ENCODE measurements around the gene GRIN2A.

Gene GRIN2A

GRCh38 chr16:10130538-10130937, 51.7 kb downstream of the GRIN2A start:
- no peak for ATAC-seq

DNA sequence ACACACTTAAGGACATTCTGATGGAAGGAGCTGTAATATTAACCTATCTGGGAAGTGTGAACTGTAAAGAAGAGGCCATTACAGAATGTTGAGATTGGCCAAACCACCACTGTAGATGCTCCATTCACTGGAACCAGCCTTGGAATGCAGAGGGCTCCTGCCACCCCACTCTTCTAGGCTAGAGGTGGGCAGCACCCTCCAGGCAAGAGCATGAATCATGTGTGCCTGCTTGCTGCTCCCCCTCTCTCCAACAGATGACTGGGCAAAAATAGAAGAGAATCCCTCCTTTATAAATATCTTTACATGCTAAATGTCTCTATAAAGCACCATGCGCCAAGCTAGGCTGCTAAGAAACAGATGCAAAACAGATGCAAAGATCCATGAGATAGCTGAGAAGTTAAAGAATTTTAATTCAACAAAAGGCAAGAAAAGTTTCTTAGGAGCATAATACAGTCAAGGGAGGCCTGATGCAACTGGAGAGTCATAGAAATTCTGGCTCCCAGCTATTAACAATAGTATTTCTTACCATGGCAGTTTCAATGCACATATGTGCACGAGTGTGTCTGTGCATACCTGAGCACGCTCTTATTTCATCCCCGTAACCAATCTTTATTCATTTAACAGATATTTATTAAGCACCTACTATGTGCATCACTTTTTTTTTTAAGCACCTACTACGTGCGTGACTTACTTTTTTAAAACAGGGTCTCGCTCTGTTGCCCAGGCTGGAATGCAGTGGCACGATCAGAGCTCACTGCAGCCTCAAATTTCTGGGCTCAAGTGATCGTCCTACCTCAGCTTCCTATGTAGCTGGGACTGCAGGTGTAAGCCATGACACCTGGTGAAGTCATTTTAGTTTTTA, 53.6 kb downstream of the GRIN2A start:
- ATAC-seq (no peak), DNase-seq (no peak)

More at GRCh38 chr16:10130538-10130937, 51.7 kb downstream of the GRIN2A start:
- DNase-seq: no peak

DNA sequence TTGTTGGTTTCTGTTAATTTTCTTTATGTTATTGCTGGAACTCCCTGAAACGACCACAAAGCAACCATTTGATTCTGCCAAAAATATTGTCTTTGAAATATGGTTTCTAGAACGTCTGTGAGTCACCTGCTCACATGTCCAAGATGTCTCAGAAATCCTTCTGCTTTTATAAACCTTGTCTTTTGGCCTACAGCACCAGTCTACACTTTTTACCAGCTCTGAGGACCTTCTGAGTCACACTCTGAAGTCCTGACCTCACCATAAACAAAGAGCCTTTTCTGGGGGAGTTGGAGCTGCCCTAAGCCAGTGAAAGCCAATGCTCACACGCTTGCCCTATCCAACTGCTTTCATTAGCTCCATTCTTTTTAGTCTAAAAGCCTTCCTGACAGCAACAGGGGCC, 55.5 kb downstream of the GRIN2A start:
- ATAC-seq (no peak), DNase-seq (no peak)

DNA sequence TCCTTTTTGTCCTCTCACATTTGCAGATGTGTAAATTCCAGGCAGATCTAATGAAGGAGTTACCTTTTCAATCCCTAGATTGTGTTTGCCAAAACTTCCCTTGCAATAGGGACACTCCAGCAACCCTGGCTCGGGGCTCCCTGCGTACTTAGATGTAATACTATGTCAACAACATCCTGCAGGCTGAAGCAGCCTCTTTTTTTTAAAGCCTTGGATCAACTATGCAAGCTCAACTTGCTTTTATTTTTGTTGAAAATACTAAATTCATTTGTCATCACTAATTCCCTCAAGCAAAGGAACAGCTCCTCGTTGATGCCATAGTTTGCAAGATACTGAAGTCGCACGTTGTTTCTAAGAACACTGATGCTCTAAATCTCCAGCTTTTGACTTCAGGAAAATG, 59.1 kb downstream of the GRIN2A start:
- ATAC-seq (no peak), DNase-seq (no peak)

- no peak for ATAC-seq
Observed at GRCh38 chr16:10122546-10122945, 59.7 kb downstream of the GRIN2A start.

DNA sequence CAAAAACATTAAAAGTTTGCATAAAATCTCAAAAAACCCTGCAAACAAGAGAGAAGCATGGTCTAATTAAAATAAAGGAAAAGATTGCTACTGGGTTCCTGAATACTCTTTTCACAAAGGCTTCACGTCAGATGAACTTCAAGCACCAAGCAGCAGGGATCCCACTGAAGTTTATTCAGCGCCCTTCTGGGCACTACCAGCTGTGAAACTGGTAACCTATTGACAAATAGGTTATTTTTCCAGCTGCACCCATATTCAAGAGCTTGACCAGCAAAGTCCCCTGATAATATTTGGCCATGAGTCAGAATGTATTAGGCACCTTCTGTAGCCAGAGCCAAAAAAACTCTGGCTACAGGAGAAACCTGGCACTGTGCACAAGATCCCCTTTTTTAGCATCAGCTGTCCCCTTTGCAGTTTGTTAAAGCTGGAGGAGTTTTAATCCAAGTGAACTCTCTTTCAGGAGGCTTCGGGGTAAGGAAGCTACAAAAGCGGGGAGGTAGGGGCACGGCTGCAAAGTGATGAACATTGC, 60.3 kb downstream of the GRIN2A start:
- DNase-seq (no peak), ATAC-seq (no peak)

More at GRCh38 chr16:10122546-10122945, 59.7 kb downstream of the GRIN2A start:
- DNase-seq: no peak

GRCh38 chr16:10121491-10121890, 60.7 kb downstream of the GRIN2A start:
- no peak for ATAC-seq
- DNase-seq: no peak

DNA sequence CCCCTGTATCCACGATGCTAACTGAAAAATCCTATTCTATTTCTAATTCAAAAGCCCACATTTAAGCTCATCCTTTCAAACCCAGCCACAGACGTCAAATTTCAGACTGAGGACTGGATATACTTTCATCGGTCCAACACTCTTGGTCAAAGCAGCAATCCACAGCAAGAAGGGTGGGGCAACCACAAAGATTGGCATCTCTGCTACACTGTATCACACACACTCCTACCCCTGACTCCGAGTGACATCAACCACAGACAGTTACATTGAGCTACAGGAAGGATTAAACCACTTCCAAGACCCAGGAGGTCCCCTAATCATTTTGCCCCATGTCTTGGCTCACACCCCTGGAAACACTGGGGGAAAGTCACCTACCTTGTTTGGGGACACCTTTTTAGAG, 61.3 kb downstream of the GRIN2A start:
- DNase-seq: no peak
- ATAC-seq: no peak

DNA sequence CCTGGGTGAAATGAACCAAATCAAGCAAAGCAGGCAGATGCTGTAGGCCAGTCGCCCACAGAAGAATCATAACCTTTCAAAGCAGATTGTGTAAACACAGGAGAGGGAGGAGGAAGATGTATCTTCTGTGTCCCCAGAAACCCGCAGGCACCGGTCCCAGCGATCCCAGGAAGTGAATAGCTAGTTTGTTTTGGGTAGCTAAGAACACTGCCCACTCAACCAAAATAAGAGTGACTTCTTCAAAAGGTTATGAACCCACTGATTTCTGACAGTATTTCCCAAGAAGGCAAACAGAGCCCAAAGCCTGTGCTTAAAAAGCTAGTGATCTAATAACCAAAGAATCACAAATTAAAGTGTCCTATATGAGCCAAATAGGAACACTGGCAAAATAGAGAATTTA, 67.8 kb downstream of the GRIN2A start:
- ATAC-seq: no peak
- no peak for DNase-seq

DNA sequence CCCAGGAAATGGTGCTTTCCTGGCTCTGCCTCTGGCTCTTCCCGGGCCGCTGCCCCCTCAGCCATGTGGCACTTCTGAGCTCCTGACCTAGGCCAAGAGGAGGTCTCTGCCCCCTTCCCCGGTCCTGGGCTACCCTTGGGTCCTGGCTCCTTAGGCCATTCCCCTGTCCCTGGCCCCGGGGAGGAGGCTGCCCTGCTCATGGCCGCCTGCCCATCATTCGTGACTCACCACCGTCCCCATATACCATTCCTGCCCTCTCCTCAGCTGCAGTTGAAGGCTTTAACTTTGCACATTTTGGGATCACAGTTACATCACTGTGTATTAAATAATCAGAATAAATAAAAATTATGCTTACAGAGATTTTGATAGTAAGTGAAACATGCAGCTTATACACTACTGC, 69.0 kb downstream of the GRIN2A start:
- DNase-seq (no peak), ATAC-seq (no peak)

DNA sequence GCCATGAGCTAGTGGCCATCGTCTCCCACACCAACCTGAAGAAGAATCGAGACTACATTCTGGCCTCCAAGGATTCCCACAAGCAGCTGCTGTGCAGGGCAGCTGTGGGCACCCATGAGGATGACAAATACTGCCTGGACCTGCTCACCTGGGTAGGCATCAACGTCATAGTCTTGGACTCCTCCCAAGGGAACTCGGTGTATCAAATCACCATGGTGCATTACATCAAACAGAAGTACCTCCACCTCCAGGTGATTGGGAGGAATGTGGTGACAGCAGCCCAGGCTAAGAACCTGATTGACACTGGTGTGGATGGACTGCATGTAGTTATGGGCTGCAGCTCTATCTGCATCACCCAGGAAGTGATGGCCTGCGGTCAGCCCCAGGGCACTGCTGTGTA, 70.2 kb downstream of the GRIN2A start:
- ATAC-seq: no peak

GRCh38 chr16:10111156-10111761, 71.0 kb downstream of the GRIN2A start:
- ATAC-seq (no peak), DNase-seq (no peak)

More for the DNA sequence above, 70.2 kb downstream of the GRIN2A start:
- no peak for DNase-seq

GRCh38 chr16:10110552-10110951, 71.7 kb downstream of the GRIN2A start:
- no peak for DNase-seq
- ATAC-seq: no peak

GRCh38 chr16:10107081-10107480, 75.1 kb downstream of the GRIN2A start:
- ATAC-seq (no peak), DNase-seq (no peak)

DNA sequence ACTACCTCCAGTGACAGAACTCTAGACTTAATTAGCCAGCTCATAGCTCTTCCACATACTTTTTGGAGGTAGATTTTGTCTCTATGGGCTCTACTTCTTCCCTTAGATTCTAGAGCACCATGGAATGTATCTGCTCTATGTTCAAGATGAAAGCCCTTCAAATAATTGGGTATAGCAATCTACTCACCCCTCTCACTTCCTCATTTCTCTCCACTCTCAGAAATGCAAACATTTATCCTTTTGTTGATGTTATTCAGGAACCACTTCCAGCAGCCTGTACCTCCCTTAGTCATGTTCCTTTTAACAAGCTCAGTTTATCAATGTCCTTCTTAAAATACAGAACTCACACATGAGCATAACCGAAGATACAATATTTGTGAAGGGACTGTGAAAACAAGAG, 78.5 kb downstream of the GRIN2A start:
- ATAC-seq (no peak), DNase-seq (no peak)

DNA sequence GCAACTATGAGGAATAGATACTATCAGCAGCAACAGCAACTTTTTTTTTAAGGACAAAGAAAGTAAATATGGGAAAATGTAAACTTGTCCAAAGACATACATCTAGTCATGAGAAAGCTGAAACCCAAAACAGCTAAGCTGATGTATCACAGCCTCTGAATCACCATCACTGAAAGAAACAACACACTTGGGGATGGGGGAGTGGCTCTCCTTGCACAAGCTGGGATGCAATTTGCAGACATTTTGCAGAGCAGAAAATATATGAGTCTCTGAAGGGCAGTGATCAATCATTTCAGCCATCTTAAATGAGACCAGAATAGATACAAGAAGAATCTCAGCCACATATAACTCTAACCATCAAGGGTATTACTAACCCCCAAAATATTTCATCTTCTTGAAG, 79.1 kb downstream of the GRIN2A start:
- no peak for DNase-seq
- no peak for ATAC-seq

GRCh38 chr16:10100829-10101228, 81.4 kb downstream of the GRIN2A start:
- DNase-seq: no peak
- no peak for ATAC-seq

- no peak for ATAC-seq
- no peak for DNase-seq
Observed at GRCh38 chr16:10098991-10099390, 83.2 kb downstream of the GRIN2A start.

DNA sequence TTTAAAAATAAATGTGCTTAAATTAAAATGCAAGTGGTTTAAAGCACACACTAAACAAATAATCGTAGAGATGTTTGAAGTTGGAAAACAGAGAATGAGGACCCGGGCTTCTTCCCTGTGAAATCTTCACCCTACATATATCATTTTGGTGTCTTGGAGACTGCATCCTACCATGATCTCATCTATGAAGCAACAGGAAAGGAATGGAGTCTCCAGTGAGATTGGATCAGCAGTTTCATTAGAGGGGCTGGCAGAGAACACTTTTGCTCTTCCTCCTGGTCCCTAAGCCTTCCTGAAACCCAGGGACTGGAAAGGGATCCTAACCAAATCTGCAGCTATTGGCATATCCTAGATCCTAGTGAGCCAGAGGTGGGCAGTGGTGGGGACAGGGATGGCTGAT, 85.0 kb downstream of the GRIN2A start:
- ATAC-seq: no peak

DNA sequence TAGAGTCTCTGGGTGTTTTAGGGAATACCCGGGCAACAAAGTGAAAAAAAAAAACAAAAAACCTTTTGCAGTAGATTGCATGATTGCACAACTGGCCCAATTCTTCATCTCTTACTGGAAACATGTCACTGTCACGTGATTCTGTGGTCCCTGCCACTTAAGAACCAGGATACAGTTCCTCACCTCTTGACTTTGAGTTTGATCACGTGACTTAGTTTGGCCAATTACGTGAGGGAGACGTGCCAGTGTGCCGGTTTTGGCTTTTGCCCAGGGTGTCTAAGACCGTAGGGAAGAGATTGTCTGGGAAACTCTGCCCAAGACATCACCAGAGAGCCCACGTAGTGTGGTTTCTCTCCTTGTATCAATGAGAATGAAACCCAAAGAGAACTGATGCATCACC, 88.7 kb downstream of the GRIN2A start:
- DNase-seq: no peak

More for the DNA sequence above, 85.0 kb downstream of the GRIN2A start:
- no peak for DNase-seq

DNA sequence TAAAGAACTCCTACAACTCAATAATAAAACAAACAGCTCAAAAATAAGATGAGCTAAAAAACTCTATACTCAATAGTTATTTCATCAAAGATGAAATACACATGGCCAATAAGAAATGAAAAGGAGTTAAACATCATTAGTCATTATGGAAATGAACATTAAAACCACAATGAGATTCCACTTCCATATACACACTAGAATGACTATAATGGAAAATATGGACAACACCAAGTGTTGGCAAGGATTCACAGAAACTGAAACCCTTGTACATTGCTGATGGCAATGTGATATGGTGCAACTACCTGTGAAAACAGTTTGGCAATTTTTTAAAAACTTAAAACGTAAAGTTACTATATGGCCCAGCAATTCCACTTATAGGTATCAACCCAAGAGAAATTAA, 91.4 kb downstream of the GRIN2A start:
- ATAC-seq: no peak

More for the DNA sequence above, 88.7 kb downstream of the GRIN2A start:
- no peak for ATAC-seq

GRCh38 chr16:10088380-10088793, 93.8 kb downstream of the GRIN2A start:
- DNase-seq (no peak), ATAC-seq (no peak)

More for the DNA sequence above, 91.4 kb downstream of the GRIN2A start:
- DNase-seq: no peak

DNA sequence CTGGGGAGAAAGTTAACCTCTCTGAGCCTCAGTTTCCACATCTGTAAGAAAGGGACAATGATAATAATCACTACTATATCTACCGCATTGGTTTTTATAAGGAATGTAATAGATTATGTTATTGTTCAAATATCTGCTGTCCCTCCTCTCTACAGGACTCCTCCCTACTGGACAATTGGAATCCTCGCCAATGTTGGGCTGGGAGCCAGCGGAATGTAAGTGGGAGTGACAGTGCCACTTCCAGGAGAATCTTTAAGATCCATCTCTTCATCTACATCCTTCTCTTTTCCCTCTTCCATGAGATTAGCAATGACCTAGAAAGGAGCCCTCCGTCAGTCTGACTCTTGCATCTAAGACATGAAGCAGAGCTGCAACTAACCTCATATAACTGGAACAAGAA, 95.1 kb downstream of the GRIN2A start:
- ATAC-seq: no peak
- no peak for DNase-seq
